Glutamatergic neuron (in vitro differentiated cells): Measurements from ENCODE around the gene MAPK1. TPM values are rescaled to one million over a fixed set of nuclear protein-coding genes. Genes with fewer than 3 reads are reported as not detected.
"Not testable (repeated sequence)": the region's sequence is repeated elsewhere in the genome, so short reads cannot be mapped to it uniquely, and the experiment has no call there.

Experiments
- DNase-seq: peaks from one replicate; pipeline ENCODE4 v3.0.0; 2022
- H3K27ac Mint-ChIP-seq: one replicate; pipeline ENCODE4 v1.8.0; 2020; ENCODE audit warnings: mild to moderate bottlenecking, mixed read lengths, inconsistent platforms; ENCODE audit not compliant: unreplicated experiment
- H3K27me3 Mint-ChIP-seq: one replicate; pipeline ENCODE4 v1.8.0; 2020; ENCODE audit warnings: mild to moderate bottlenecking, moderate library complexity, mixed read lengths, inconsistent platforms; ENCODE audit not compliant: unreplicated experiment
- H3K36me3 Mint-ChIP-seq: one replicate; pipeline ENCODE4 v1.8.0; 2020; ENCODE audit warnings: mild to moderate bottlenecking, mixed read lengths, inconsistent platforms; ENCODE audit not compliant: unreplicated experiment
- H3K4me1 Mint-ChIP-seq: one replicate; pipeline ENCODE4 v1.8.0; 2020; ENCODE audit warnings: mild to moderate bottlenecking, low read depth, mixed read lengths, inconsistent platforms; ENCODE audit not compliant: unreplicated experiment
- H3K4me3 Mint-ChIP-seq: one replicate; pipeline ENCODE4 v1.8.0; 2020; ENCODE audit warnings: mild to moderate bottlenecking, mixed read lengths, inconsistent platforms; ENCODE audit not compliant: unreplicated experiment
- H3K9me3 Mint-ChIP-seq: one replicate; pipeline ENCODE4 v1.8.0; 2020; ENCODE audit warnings: mild to moderate bottlenecking, moderate library complexity, mixed read lengths, inconsistent platforms; ENCODE audit not compliant: unreplicated experiment
- CTCF ChIP-seq: fragments of 200-600 bp; sonication (generic); IDR thresholded peaks from one replicate; pipeline ENCODE4 v1.5.0; 2021; ENCODE audit not compliant: partially characterized antibody, unreplicated experiment
- total RNA-seq: library from RNA; stranded (reverse); fragmentation: NEBNext Ultra II Directional; extraction: Animal tissue kit (Norgen Biotek cat#: 25700); gene quantifications from one replicate; pipeline ENCODE4 v1.2.1, GENCODE V29; 2021; ENCODE audit not compliant: unreplicated experiment

MAPK1 gene
- total RNA-seq, 1 donor from 2014 or later = 148 TPM

- Mint-ChIP-seq H3K27me3 (no peaks in the 10 kb centered on the region), H3K9me3 (peaks cover 2% of the 10 kb centered on the region), H3K36me3 (no peaks in the 10 kb centered on the region), H3K4me1 (peaks cover 2% of the 10 kb centered on the region), H3K4me3 (no peak overlapping the region), H3K27ac (no peak overlapping the region)
- no peak for DNase-seq
- TF ChIP-seq CTCF = no peak
Observed at GRCh38 chr22:21727159-21727558, 140.3 kb downstream of the MAPK1 start.

DNA sequence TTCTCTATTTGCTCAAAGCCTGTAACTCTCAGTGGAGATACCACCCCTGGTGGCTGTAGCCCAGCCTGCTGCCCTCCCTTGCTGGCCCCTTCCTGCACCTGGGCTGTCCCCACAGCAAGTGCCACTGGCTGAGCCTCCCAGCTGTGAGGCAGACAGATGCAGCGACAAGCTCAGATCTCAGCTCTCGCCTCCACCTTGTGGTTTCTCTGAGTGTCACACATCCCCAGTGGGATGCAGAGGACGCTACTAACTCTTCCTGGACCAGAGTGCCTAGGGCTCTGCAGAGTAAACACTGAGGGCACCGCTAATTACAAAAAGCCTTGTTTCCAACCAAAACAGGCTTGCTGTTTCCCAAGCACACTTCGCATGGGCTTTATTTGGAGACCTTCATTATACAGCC lies 140.8 kb downstream of the MAPK1 start:
- H3K9me3 Mint-ChIP-seq = peaks cover 2% of the 10 kb centered on the region
- no peaks in the 10 kb centered on the region for H3K27me3 Mint-ChIP-seq
- TF ChIP-seq CTCF = peak; percentile 60
- peak; percentile 66 for DNase-seq
- H3K36me3 Mint-ChIP-seq = no peaks in the 10 kb centered on the region
- no peak overlapping the region for H3K4me3 Mint-ChIP-seq
- H3K4me1 Mint-ChIP-seq = peaks cover 2% of the 10 kb centered on the region
- H3K27ac Mint-ChIP-seq = peak overlapping the region; percentile 5

DNA sequence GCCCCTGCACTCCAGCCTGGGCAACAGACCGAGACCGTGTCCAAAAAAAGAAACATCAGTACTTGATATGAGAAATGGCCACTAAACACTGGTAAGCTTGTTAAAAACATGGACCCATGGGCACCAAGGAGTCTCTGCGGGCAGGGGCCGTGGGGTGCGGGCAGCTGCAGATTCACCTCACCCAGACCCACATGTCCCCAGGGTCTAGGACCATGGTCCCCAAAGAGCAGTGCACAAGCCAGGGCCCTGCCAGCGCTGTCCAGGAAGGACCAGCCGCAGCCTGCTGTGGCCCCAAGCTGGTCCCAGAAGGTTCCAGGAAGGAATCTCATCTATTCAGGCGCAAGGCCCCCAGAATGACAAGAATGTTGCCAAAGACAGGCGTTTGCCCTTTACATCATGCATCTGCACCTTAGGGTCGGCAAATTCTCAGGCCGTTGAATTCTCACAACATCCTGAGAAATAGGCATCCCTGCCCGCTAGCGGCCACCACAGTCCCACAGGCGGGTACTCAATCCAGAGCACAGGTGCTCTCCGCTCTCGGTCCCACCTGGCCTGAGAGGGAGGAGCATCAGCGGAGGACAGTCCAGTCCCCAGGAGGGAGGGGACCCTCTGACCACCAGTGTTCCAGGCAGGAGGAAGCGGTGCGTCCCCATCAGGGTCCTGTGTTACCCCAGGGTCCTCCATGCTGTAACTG lies 141.3 kb downstream of the MAPK1 start:
- Mint-ChIP-seq H3K4me1 (peaks cover 2% of the 10 kb centered on the region), H3K9me3 (peaks cover 2% of the 10 kb centered on the region), H3K27me3 (no peaks in the 10 kb centered on the region), H3K36me3 (no peaks in the 10 kb centered on the region), H3K4me3 (no peak overlapping the region), H3K27ac (no peak overlapping the region)
- no peak for TF ChIP-seq CTCF
- DNase-seq = no peak

- DNase-seq, H3K4me1 Mint-ChIP-seq, H3K27ac Mint-ChIP-seq, H3K9me3 Mint-ChIP-seq, H3K27me3 Mint-ChIP-seq, H3K4me3 Mint-ChIP-seq, H3K36me3 Mint-ChIP-seq: not testable (repeated sequence)
Observed at GRCh38 chr22:21724496-21724895, 142.9 kb downstream of the MAPK1 start.

DNA sequence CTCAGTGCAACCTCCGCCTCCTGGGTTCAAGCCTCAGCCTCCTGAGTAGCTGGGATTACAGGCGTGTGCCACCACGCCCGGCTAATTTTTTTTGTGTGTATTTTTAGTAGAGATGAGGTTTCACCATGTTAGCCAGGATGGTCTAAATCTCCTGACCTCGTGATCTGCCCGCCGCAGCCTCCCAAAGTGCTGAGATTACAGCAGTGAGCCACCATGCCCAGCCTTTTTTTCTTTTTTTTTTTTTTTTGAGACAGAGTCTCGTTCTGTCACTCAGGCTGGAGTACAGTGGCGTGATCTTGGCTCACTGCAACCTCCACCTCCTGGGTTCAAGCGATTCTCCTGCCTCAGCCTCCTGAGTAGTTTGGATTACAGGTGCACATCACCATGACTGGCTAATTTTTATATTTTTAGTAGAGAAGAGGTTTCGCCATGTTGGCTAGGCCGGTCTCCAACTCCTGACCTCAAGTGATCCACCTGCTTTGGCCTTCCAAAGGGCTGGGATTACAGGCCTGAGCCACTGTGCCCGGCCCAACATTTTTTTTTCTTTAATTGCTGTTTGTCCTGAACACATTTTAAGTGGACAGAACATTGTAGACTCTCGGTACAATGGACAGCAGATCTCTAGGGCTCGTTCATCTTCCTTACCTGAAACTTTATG lies 146.1 kb downstream of the MAPK1 start:
- not testable (repeated sequence) for H3K36me3 Mint-ChIP-seq, DNase-seq, H3K9me3 Mint-ChIP-seq, H3K4me3 Mint-ChIP-seq, H3K27ac Mint-ChIP-seq, H3K27me3 Mint-ChIP-seq
- H3K4me1 Mint-ChIP-seq = peaks cover 11% of the 10 kb centered on the region

GRCh38 chr22:21720191-21720859 lies 147.1 kb downstream of the MAPK1 start:
- not testable (repeated sequence) for H3K27me3 Mint-ChIP-seq, H3K36me3 Mint-ChIP-seq, H3K4me3 Mint-ChIP-seq, H3K27ac Mint-ChIP-seq, DNase-seq, H3K9me3 Mint-ChIP-seq
- H3K4me1 Mint-ChIP-seq = peaks cover 11% of the 10 kb centered on the region
